ENCODE measurements around the gene PRMT7. TPM values are rescaled to one million over a fixed set of nuclear protein-coding genes. Genes with fewer than 3 reads are reported as not detected.

Gene PRMT7
- polyA plus RNA-seq, 1 experiment: 40.0 TPM

DNA sequence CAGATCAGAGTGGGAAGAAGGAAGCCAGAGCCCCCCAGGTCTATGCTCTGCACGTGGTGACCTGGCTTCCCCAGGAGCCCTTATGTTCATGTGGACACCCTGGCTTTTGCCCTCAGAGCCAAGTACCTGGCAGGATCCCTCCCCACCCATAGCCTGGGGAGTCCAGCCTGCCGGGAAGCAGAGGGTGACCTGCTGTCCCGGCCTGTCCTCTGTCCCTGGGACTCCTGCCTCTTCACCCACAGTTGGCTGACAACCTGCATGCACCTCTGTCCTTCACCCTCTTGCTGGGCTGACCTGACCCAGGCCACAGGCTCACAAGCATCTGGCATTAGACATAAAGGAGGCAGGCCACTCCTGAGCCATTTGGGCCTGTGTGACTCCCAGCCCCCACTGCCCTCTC is 77.3 kb downstream of the PRMT7 start:
- peaks cover 11% of the 10 kb centered on the region for H3K27me3 ChIP-seq (ENCODE audit: control insufficient read depth, insufficient read depth, low read length)
- no peak for DNase-seq (ENCODE audit: low read depth)
- no peaks in the 10 kb centered on the region for H3K36me3 ChIP-seq (ENCODE audit: control insufficient read depth, insufficient read depth, low read length)
- no peak overlapping the region for H3K4me3 ChIP-seq (ENCODE audit: low read depth, low read length)
- CTCF ChIA-PET: interaction anchor here (1.6 kb wide), 1 partner anchor 10 kb away, joined by 5 read pairs; no protein-coding TSS in a partner anchor
- POLR2A ChIA-PET: no interaction called here
- TF ChIP-seq, protein P1, sequence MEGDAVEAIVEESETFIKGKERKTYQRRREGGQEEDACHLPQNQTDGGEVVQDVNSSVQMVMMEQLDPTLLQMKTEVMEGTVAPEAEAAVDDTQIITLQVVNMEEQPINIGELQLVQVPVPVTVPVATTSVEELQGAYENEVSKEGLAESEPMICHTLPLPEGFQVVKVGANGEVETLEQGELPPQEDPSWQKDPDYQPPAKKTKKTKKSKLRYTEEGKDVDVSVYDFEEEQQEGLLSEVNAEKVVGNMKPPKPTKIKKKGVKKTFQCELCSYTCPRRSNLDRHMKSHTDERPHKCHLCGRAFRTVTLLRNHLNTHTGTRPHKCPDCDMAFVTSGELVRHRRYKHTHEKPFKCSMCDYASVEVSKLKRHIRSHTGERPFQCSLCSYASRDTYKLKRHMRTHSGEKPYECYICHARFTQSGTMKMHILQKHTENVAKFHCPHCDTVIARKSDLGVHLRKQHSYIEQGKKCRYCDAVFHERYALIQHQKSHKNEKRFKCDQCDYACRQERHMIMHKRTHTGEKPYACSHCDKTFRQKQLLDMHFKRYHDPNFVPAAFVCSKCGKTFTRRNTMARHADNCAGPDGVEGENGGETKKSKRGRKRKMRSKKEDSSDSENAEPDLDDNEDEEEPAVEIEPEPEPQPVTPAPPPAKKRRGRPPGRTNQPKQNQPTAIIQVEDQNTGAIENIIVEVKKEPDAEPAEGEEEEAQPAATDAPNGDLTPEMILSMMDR (IDR thresholded peaks at IDR 0.05; ENCODE audit: insufficient read depth, low read depth, low read length): no peak

DNA sequence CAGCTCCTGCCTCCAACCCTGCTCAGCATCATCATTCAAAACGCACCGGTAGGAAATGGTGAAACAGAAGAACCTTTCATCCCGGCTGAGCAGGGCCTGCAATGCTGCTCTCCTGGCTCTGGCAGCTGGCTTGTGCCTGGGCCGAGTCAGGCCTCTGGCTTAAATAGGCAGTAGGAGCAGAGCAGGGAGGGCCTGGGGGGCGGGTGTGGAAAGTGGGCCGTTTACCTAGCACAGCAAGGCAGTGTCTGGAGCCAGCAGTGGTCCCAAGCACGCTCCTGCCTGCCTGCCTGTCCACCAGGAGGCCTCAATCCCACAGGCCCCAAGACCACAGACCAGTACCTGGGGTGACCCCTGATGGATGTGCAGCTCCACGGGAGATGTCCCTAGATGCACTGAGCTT is 78.2 kb downstream of the PRMT7 start:
- Histone ChIP-seq H3K27me3 (ENCODE audit: control insufficient read depth, insufficient read depth, low read length) (peaks cover 9% of the 10 kb centered on the region), H3K36me3 (ENCODE audit: control insufficient read depth, insufficient read depth, low read length) (no peaks in the 10 kb centered on the region), H3K4me3 (ENCODE audit: low read depth, low read length) (no peak overlapping the region)
- POLR2A ChIA-PET: no interaction called here
- no peak for DNase-seq (ENCODE audit: low read depth)
- CTCF ChIA-PET: interaction anchor here (1.0 to 1.7 kb wide), 2 partner anchors 62 to 121 kb away, joined by 3 to 6 read pairs; no protein-coding TSS in a partner anchor
- TF ChIP-seq, protein P1 (IDR thresholded peaks at IDR 0.05; ENCODE audit: insufficient read depth, low read depth, low read length): no peak

DNA sequence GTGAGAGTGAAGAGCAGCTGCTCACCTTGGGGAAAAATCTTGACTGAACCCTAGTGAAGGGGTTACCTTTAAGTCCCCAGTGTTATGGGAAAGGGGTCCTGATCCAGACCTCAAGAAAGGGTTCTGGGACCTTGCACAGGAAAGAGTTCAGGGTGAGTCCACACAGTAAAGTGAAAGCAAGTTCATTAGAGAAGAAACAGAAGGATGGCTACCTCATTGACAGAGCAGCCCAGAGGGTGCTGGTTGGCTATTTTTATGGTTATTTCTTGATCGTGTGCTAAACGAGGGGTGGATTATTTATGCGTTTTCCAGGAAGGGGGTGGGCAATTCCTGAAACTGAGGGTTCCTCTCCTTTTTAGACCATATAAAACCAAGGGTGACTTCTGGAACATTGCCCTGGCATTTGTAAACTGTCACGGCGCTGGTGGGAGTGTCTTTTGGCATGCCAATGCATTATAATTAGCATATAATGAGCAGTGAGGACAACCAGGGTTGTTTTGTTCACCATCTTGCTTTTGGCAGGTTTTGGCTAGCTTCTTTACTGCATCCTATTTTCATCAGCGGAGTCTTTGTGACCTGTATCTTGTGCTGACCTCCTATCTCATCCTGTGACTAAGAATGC is 79.0 kb downstream of the PRMT7 start:
- ChIA-PET CTCF (interaction anchor here (1.0 to 1.7 kb wide), 3 partner anchors 62 to 131 kb away, joined by 3 to 6 read pairs (median 5); no protein-coding TSS in a partner anchor), POLR2A (no interaction called here)
- DNase-seq (ENCODE audit: low read depth): no peak
- Histone ChIP-seq H3K4me3 (ENCODE audit: low read depth, low read length) (no peak overlapping the region), H3K36me3 (ENCODE audit: control insufficient read depth, insufficient read depth, low read length) (no peaks in the 10 kb centered on the region), H3K27me3 (ENCODE audit: control insufficient read depth, insufficient read depth, low read length) (peaks cover 9% of the 10 kb centered on the region)
- TF ChIP-seq, protein P1 (IDR thresholded peaks at IDR 0.05; ENCODE audit: insufficient read depth, low read depth, low read length): no peak

- H3K4me3 ChIP-seq (ENCODE audit: low read depth, low read length): no peak overlapping the region
- H3K36me3 ChIP-seq (ENCODE audit: control insufficient read depth, insufficient read depth, low read length): no peaks in the 10 kb centered on the region
- TF ChIP-seq, protein P1 (IDR thresholded peaks at IDR 0.05; ENCODE audit: insufficient read depth, low read depth, low read length): no peak
- peaks cover 5% of the 10 kb centered on the region; the same call in 1 of the 2 replicates for H3K27me3 ChIP-seq (ENCODE audit: control insufficient read depth, insufficient read depth, low read length)
- CTCF ChIA-PET: interaction anchor here (0.6 to 10.8 kb wide), 7 partner anchors 9 to 1352 kb away, joined by 3 to 212 read pairs (median 5); no protein-coding TSS in a partner anchor
- DNase-seq (ENCODE audit: low read depth): no peak
- POLR2A ChIA-PET: no interaction called here
Observed at GRCh38 chr16:68393333-68393732, 82.5 kb downstream of the PRMT7 start.

GRCh38 chr16:68395167-68395786 is 84.5 kb downstream of the PRMT7 start:
- ChIA-PET CTCF (interaction anchor here (0.5 to 10.8 kb wide), 10 partner anchors 10 to 126 kb away, joined by 3 to 212 read pairs (median 5); no protein-coding TSS in a partner anchor), POLR2A (no interaction called here)
- Histone ChIP-seq H3K36me3 (ENCODE audit: control insufficient read depth, insufficient read depth, low read length) (no peaks in the 10 kb centered on the region), H3K4me3 (ENCODE audit: low read depth, low read length) (no peak overlapping the region), H3K27me3 (ENCODE audit: control insufficient read depth, insufficient read depth, low read length) (peaks cover 5% of the 10 kb centered on the region; the same call in 1 of the 2 replicates)
- DNase-seq (ENCODE audit: low read depth): no peak
- TF ChIP-seq, protein P1 (IDR thresholded peaks at IDR 0.05; ENCODE audit: insufficient read depth, low read depth, low read length): no peak
